Gastroesophageal sphincter (tissue), 4 donors: ENCODE results near the gene MMS19. TPM values are rescaled to one million over a fixed set of nuclear protein-coding genes. Genes with fewer than 3 reads are reported as not detected.
"Not testable (repeated sequence)": the region's sequence is repeated elsewhere in the genome, so short reads cannot be mapped to it uniquely, and the experiment has no call there.

Experiments used
- ATAC-seq: fragments of 150-250 bp; one replicate; pipeline ENCODE4 v1.9.1; 2016; ENCODE audit warnings: mild to moderate bottlenecking, moderate library complexity
- H3K27ac ChIP-seq, 4 donors: fragments of 200-600 bp; sonication (generic) in 3 of 4; 1 replicate in 3 of 4; 2 replicates in 1 of 4; pipeline ENCODE4 v1.5.1; 2016 to 2019
- H3K27me3 ChIP-seq: fragments of 200-600 bp; sonication (generic); one replicate; pipeline ENCODE4 v1.5.1; 2019
- H3K36me3 ChIP-seq, 2 donors: fragments of 200-600 bp; sonication (generic); one replicate each; pipeline ENCODE4 v1.5.1; 2019; ENCODE audit warnings: control low read depth in 1 of 2
- H3K4me1 ChIP-seq, 3 donors: fragments of 200-600 bp; sonication (generic); 1 replicate in 2 of 3; 2 replicates in 1 of 3; pipeline ENCODE4 v1.5.1; 2016 to 2019; ENCODE audit warnings: control low read depth in 2 of 3
- H3K4me3 ChIP-seq, 2 donors: fragments of 200-600 bp; sonication (generic); one replicate each; pipeline ENCODE4 v1.5.1; 2019; ENCODE audit warnings: mild to moderate bottlenecking in 1 of 2, moderate library complexity in 1 of 2
- H3K9me3 ChIP-seq, 3 donors: fragments of 200-600 bp; sonication (generic); one replicate each; pipeline ENCODE4 v1.5.1; 2017 to 2019; ENCODE audit warnings: control low read depth in 2 of 3
- EP300 ChIP-seq: sonication (generic); formaldehyde crosslinking; IDR thresholded peaks from one replicate; pipeline ENCODE4 v1.6.1; 2017; ENCODE audit warnings: antibody characterized with exemption, mild to moderate bottlenecking
- POLR2A ChIP-seq, 2 donors: fragments of 450-650 bp; IDR thresholded peaks; one replicate each; pipeline ENCODE4 v1.6.1; 2017; ENCODE audit warnings: antibody characterized with exemption in 2 of 2, mild to moderate bottlenecking in 2 of 2, moderate library complexity in 1 of 2
- POLR2AphosphoS5 ChIP-seq: sonication (generic); formaldehyde crosslinking; IDR thresholded peaks from one replicate; pipeline ENCODE4 v1.6.1; 2017; ENCODE audit warnings: antibody characterized with exemption
- WGBS, 2 donors: methylation state at CpG; one replicate each; pipeline ENCODE4 v1.1.5; 2018; ENCODE audit warnings: low coverage in 1 of 2; 5-methylcytosine and 5-hydroxymethylcytosine counted together
- total RNA-seq, 4 donors: library from RNA; depleted of rRNA; stranded (reverse); fragments of >200 nt; gene quantifications; one replicate each; pipeline ENCODE4 v1.1.0, GENCODE V29; 2016
- TF ChIP-seq, protein P1 (sequence below), 4 experiments: fragments of 200-600 bp in 2 of 4; fragments of 450-650 bp in 2 of 4; sonication (generic) in 1 of 4; IDR thresholded peaks; one replicate each; pipeline ENCODE4 v1.5.1; 2017 to 2019; ENCODE audit warnings: antibody characterized with exemption in 4 of 4, mild to moderate bottlenecking in 2 of 4, moderate library complexity in 2 of 4

MMS19 gene
- total RNA-seq, 4 donors from 2014 or later, result 44.3 to 75.8 (median 51.8) TPM

- Histone ChIP-seq H3K36me3 (peaks cover 0 to 58% of the 10 kb centered on the region in 2 donors), H3K9me3 (no peaks in the 10 kb centered on the region), H3K27me3 (no peaks in the 10 kb centered on the region), H3K4me1 (peaks cover 0 to 62% (median 3%) of the 10 kb centered on the region in 3 donors), H3K27ac (no peak overlapping the region), H3K4me3 (no peak overlapping the region)
- TF ChIP-seq POLR2AphosphoS5, result no peak
- TF ChIP-seq, protein P1, sequence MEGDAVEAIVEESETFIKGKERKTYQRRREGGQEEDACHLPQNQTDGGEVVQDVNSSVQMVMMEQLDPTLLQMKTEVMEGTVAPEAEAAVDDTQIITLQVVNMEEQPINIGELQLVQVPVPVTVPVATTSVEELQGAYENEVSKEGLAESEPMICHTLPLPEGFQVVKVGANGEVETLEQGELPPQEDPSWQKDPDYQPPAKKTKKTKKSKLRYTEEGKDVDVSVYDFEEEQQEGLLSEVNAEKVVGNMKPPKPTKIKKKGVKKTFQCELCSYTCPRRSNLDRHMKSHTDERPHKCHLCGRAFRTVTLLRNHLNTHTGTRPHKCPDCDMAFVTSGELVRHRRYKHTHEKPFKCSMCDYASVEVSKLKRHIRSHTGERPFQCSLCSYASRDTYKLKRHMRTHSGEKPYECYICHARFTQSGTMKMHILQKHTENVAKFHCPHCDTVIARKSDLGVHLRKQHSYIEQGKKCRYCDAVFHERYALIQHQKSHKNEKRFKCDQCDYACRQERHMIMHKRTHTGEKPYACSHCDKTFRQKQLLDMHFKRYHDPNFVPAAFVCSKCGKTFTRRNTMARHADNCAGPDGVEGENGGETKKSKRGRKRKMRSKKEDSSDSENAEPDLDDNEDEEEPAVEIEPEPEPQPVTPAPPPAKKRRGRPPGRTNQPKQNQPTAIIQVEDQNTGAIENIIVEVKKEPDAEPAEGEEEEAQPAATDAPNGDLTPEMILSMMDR (IDR thresholded peaks at IDR 0.05), result no peak
- TF ChIP-seq POLR2A (IDR thresholded peaks at IDR 0.05), result no peak
- no peak for TF ChIP-seq EP300
- WGBS, 2 donors, result 40 to 91% methylated on average over 1 of the region's 1 CpG
- ATAC-seq, result no peak
Observed at GRCh38 chr10:97483921-97484320, 14.3 kb downstream of the MMS19 start.

DNA sequence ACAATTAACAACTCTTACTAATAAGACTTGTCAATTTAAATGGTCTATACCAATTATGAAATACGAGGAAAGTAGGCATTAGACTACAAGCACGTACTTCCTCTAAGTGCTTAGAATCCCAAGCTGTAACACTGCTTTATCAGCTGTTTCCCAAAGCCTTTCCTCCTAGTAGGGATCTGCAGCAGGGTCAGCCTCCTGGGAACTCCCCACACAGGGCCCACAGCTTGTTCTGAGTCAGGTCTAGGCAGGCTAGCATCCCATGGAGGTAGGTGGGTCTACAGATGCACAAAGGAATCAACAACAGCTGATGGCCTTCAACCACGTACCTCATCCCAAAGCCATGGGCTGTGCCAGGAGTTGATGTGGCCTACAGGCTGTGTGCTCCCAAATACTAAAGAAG lies 14.7 kb downstream of the MMS19 start:
- Histone ChIP-seq H3K4me3 (no peak overlapping the region), H3K4me1 (peaks cover 0 to 61% (median 3%) of the 10 kb centered on the region in 3 donors), H3K27ac (no peak overlapping the region), H3K36me3 (peaks cover 0 to 62% of the 10 kb centered on the region in 2 donors), H3K27me3 (no peaks in the 10 kb centered on the region), H3K9me3 (no peaks in the 10 kb centered on the region)
- WGBS, 2 donors, result 57% methylated on average over 3 of the region's 3 CpGs
- no peak for ATAC-seq
- TF ChIP-seq, protein P1 (IDR thresholded peaks at IDR 0.05), result no peak
- no peak for TF ChIP-seq EP300
- TF ChIP-seq POLR2A (IDR thresholded peaks at IDR 0.05), result no peak
- TF ChIP-seq POLR2AphosphoS5, result no peak

DNA sequence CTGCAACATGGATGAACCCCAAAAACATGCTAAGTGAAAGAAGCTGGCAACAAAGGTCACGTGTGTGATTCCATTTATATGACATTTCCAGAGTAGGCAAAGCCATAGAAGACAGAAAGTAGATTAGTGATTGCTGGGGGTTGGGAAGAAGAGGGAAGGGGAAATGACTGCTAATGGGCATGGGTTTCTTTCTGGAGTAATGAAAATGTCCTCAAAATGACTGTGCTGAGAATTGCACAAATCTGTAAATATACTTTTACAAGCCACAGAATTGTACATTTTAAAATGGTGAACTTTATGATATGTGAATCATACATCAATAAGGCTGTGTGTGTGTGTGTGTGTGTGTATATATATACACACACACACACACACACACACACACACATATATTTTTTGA lies 15.8 kb downstream of the MMS19 start:
- no peak overlapping the region for H3K27ac ChIP-seq
- TF ChIP-seq POLR2A (IDR thresholded peaks at IDR 0.05), result no peak
- TF ChIP-seq, protein P1 (IDR thresholded peaks at IDR 0.05), result no peak
- TF ChIP-seq EP300, result no peak
- TF ChIP-seq POLR2AphosphoS5, result no peak
- H3K27me3 ChIP-seq, result no peaks in the 10 kb centered on the region
- no peak overlapping the region for H3K4me3 ChIP-seq
- H3K4me1 ChIP-seq, result peaks cover 0 to 50% (median 3%) of the 10 kb centered on the region in 3 donors
- H3K36me3 ChIP-seq, result peaks cover 0 to 74% of the 10 kb centered on the region in 2 donors
- ATAC-seq, result no peak
- 84 to 86% methylated on average over 1 of the region's 1 CpG for whole genome bisulfite sequencing, 2 donors
- no peaks in the 10 kb centered on the region for H3K9me3 ChIP-seq

- peaks cover 0 to 87% of the 10 kb centered on the region in 2 donors for H3K36me3 ChIP-seq
Observed at GRCh38 chr10:97481071-97481470, 17.2 kb downstream of the MMS19 start.

DNA sequence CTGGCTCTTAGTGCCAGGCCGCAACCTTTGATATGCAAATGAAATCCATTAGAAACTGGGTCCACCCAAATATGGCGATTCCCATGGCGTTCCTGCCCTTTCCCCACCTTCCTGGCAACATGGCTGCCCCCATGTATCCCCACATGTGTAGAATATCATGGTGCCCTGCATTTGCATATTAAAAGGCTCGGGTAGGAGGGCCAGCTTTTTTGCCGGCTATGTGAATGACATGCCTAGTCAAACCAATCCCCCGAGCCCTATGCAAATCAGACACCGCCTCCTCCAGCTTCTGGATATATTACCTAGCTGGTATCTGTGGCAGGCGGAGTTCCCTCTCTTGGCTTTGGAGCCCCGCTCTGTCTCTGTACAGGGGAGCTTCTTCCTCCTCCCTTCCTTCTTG lies 18.3 kb downstream of the MMS19 start:
- no peaks in the 10 kb centered on the region for H3K27me3 ChIP-seq
- H3K9me3 ChIP-seq, result no peaks in the 10 kb centered on the region
- no peak overlapping the region for H3K4me3 ChIP-seq
- no peak overlapping the region for H3K27ac ChIP-seq
- H3K36me3 ChIP-seq, result peaks cover 0 to 87% of the 10 kb centered on the region in 2 donors
- no peak for ATAC-seq
- TF ChIP-seq, protein P1 (IDR thresholded peaks at IDR 0.05), result no peak
- TF ChIP-seq POLR2A (IDR thresholded peaks at IDR 0.05), result no peak
- no peak for TF ChIP-seq EP300
- no peak for TF ChIP-seq POLR2AphosphoS5
- WGBS, 2 donors, result 70 to 73% methylated on average over 4 to 7 of the region's 9 CpGs
- H3K4me1 ChIP-seq, result peaks cover 0 to 37% (median 3%) of the 10 kb centered on the region in 3 donors

More at GRCh38 chr10:97481071-97481470, 17.2 kb downstream of the MMS19 start:
- Histone ChIP-seq H3K4me3 (no peak overlapping the region), H3K27ac (no peak overlapping the region), H3K27me3 (no peaks in the 10 kb centered on the region), H3K4me1 (peaks cover 0 to 43% (median 3%) of the 10 kb centered on the region in 3 donors), H3K9me3 (no peaks in the 10 kb centered on the region)
- TF ChIP-seq POLR2AphosphoS5 (no peak), EP300 (no peak), POLR2A (IDR thresholded peaks at IDR 0.05) (no peak)
- TF ChIP-seq, protein P1 (IDR thresholded peaks at IDR 0.05), result no peak
- no peak for ATAC-seq
- WGBS, 2 donors, result 75 to 85% methylated on average over 3 to 4 of the region's 4 CpGs

GRCh38 chr10:97479410-97479809 lies 18.8 kb downstream of the MMS19 start:
- H3K27me3 ChIP-seq, H3K9me3 ChIP-seq, ATAC-seq, H3K4me3 ChIP-seq, H3K27ac ChIP-seq: not testable (repeated sequence)
- Histone ChIP-seq H3K36me3 (peaks cover 0 to 90% of the 10 kb centered on the region in 2 donors), H3K4me1 (peaks cover 0 to 37% (median 3%) of the 10 kb centered on the region in 3 donors)
- WGBS, 2 donors, result 58 to 63% methylated on average over 3 to 4 of the region's 4 CpGs
